HUES48 (cell line): Measurements from ENCODE around the gene ADGRG6.
"Not testable (repeated sequence)": the region's sequence is repeated elsewhere in the genome, so short reads cannot be mapped to it uniquely, and the experiment has no call there.

ENCODE experiments used
- H3K27ac ChIP-seq: one replicate; pipeline ENCODE4 v1.7.0; 2013; ENCODE audit warnings: low read depth, low read length, inconsistent platforms
- H3K27me3 ChIP-seq: 2 replicates; pipeline ENCODE4 v1.6.1; 2013; ENCODE audit warnings: mild to moderate bottlenecking, low read length; ENCODE audit not compliant: control insufficient read depth, insufficient read depth
- H3K36me3 ChIP-seq: 2 replicates; pipeline ENCODE4 v1.6.1; 2013; ENCODE audit warnings: low read length; ENCODE audit not compliant: control insufficient read depth, insufficient read depth
- H3K4me1 ChIP-seq: 2 replicates; pipeline ENCODE4 v1.6.1; 2013; ENCODE audit warnings: mild to moderate bottlenecking, low read length; ENCODE audit not compliant: control insufficient read depth, insufficient read depth
- H3K4me3 ChIP-seq: 2 replicates; pipeline ENCODE4 v1.5.1; 2013; ENCODE audit warnings: mild to moderate bottlenecking, low read depth, low read length
- H3K9ac ChIP-seq: 2 replicates; pipeline ENCODE4 v1.6.1; 2013; ENCODE audit warnings: mild to moderate bottlenecking, low read depth, low read length, moderate library complexity
- H3K9me3 ChIP-seq: 2 replicates; pipeline ENCODE4 v1.6.1; 2013; ENCODE audit warnings: low read length; ENCODE audit not compliant: control insufficient read depth, insufficient read depth

Gene ADGRG6

DNA sequence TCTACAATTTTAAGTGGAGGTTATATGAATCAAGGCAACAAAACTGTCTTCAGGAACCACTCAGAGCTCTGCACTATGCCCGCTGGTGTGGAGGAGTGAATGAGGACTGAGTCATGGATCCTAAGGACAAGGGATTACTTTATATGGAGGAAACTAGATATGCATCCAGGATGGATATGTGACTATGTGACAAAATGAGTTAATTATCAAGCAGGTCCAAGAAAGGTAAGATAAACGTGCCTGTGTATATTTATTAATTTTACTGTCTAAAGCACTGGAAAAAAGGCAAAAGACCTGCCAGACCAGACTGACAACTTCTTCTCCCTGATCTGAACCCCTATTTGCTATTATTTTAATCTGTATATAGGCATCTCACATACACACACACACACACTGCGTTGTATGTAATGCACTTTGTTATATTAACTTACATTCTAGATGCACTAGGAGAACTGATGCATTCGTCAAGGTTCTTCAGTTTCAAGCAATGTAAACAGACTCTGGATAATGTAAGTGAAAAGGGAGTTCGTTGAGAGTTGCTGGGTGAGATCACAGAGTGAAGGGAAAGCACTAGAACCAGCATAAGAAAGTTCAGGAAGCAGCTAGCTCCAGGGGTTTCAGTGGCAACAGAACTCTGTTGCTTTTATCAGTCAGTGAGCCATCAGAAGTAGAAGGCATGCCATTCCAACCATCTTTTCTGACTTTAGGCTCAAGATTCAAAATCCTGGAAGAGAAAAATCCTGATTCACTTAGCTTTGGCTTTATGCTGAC lies 26.4 kb upstream of the ADGRG6 start:
- H3K27ac ChIP-seq: no peak overlapping the region
- no peaks in the 10 kb centered on the region for H3K27me3 ChIP-seq
- H3K36me3 ChIP-seq: no peaks in the 10 kb centered on the region
- H3K9ac ChIP-seq: no peak overlapping the region
- no peak overlapping the region for H3K4me3 ChIP-seq
- no peaks in the 10 kb centered on the region for H3K9me3 ChIP-seq
- H3K4me1 ChIP-seq: peaks cover 14% of the 10 kb centered on the region

DNA sequence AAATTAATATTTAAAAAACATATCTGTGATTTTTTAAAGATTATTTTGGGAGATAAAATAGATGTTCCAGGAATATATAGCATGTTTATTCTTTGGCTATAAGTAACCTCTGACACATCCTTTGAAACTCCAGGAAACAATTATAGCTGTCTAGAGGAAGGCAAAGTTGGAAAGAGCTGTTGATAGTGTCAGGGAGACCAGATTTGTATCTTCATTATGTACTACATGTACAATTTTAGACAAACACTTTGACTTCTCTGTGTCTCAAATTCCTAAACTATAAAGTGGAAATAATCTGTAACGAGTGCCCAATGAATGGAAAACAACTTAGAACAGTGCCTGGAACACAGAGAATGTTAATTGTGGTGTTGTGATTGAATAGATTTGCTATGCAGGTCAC lies 25.6 kb upstream of the ADGRG6 start:
- no peaks in the 10 kb centered on the region for H3K27me3 ChIP-seq
- H3K9me3 ChIP-seq: no peaks in the 10 kb centered on the region
- H3K27ac ChIP-seq: no peak overlapping the region
- H3K4me1 ChIP-seq: peaks cover 14% of the 10 kb centered on the region
- H3K36me3 ChIP-seq: no peaks in the 10 kb centered on the region
- H3K9ac ChIP-seq: no peak overlapping the region
- H3K4me3 ChIP-seq: no peak overlapping the region

DNA sequence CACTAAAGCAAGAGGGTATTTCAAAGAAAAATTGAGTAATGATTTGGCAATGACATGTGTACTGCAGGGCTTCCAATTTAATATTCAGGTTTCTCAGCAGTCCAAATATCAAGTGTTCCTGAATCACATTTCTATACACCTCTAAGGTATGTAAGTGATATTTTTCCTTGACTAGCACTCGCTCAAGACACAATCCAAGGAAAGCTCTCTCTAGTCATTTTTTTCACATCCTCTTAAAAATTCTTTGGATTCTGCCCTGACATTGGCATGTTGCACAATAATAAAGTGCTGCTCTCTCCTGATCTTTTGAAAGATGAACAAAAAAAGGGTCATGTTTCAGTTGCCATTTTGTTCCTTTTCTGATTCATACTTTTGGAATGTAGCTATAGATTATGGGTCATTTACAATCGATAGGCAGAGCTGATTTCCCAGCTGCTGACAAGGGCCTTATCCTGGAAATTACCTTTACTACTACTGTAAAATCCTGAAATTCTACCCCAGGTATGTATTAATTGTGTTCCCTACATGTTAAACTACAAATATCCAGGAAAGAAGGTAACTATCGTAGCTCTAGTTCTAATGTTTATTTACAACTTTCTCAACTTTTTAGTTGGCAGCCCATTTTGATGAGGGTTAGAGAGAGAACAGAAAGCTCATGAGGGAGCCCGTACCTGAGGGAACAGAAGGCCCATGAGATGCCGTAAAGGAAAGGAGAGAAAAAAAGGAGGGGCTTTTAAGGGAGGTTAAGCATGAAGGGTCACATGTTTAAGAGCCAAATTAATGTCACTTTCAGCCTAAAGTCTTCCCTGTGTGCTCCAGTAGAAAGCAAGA lies 22.2 kb upstream of the ADGRG6 start:
- Histone ChIP-seq H3K9ac (no peak overlapping the region), H3K36me3 (no peaks in the 10 kb centered on the region), H3K27ac (no peak overlapping the region), H3K27me3 (no peaks in the 10 kb centered on the region), H3K9me3 (no peaks in the 10 kb centered on the region), H3K4me3 (no peak overlapping the region), H3K4me1 (peaks cover 14% of the 10 kb centered on the region)

DNA sequence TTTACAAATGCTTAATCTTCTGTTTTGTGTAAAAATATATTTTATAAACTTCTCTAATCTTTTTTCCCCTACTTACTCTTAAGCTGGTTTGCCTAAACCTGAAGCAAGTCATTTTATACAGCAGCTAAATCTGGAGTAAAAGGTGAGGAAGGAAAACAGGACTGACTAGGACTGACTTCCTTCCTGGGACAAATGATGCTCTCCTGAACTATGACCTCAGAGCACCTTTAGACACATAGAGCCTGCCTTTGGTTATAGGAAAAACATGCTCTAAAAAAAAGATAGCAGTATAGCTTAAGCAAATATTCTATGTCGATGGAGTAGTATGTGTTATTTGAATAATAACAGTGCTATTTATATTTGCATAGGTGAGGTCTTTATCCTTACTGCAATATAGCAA lies 21.5 kb upstream of the ADGRG6 start:
- H3K9me3 ChIP-seq: no peaks in the 10 kb centered on the region
- no peaks in the 10 kb centered on the region for H3K36me3 ChIP-seq
- H3K4me1 ChIP-seq: peaks cover 14% of the 10 kb centered on the region
- no peak overlapping the region for H3K4me3 ChIP-seq
- H3K27ac ChIP-seq: no peak overlapping the region
- H3K27me3 ChIP-seq: no peaks in the 10 kb centered on the region
- no peak overlapping the region for H3K9ac ChIP-seq

DNA sequence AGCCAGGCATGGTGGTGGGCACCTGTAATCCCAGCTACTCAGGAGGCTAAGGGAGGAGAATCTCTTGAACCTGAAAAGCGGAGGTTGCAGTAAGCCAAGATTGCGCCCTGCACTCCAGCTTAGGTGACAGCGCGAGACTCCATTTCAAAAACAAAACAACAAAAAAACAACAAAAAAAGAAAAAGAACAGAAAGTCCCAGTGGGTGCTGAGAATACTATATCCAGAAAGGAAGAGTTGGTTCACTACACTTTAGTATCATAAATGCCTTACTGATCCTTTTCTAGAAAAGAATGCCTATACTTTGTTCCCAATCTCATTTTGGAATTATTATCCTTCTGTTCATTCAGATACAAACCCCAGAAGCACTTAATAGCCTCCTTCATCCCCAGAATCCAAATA lies 20.9 kb upstream of the ADGRG6 start:
- Histone ChIP-seq H3K36me3 (no peaks in the 10 kb centered on the region), H3K9ac (no peak overlapping the region), H3K27me3 (no peaks in the 10 kb centered on the region), H3K27ac (no peak overlapping the region), H3K4me1 (peaks cover 8% of the 10 kb centered on the region; the same call in 1 of the 2 replicates), H3K9me3 (no peaks in the 10 kb centered on the region), H3K4me3 (no peak overlapping the region)

DNA sequence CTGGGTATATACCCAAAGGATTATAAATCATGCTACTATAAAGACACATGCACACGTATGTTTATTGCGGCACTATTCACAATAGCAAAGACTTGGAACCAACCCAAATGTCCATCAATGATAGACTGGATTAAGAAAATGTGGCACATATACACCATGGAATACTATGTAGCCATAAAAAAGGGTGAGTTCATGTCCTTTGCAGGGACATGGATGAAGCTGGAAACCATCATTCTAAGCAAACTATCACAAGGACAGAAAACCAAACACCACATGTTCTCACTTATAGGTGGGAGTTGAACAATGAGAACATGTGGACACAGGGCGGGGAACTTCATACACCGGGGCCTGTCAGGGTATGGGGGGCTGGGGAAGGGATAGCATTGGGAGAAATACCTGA lies 18.7 kb upstream of the ADGRG6 start:
- H3K4me3 ChIP-seq, H3K36me3 ChIP-seq, H3K27ac ChIP-seq, H3K27me3 ChIP-seq, H3K9me3 ChIP-seq, H3K4me1 ChIP-seq, H3K9ac ChIP-seq: not testable (repeated sequence)

DNA sequence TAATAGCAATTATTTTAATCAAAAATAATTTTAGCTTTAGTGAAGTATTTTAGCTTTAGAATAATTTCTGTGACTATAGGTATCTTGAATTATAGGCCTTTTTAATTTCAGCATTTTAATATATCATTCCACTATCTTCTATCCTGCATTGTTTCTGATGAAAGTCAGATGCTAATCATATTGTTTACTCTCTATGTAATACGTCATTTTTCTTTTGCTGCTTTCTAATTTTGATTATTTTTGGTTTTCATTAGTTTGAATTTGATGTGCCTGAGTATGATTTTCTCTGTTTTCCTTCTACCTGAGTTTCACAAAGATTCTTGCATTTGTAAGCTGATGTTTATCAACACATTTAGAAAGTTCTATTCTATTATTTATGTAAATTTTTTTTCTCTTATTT lies 17.4 kb upstream of the ADGRG6 start:
- Histone ChIP-seq H3K4me3 (no peak overlapping the region), H3K9ac (no peak overlapping the region), H3K4me1 (peaks cover 4% of the 10 kb centered on the region; the same call in 1 of the 2 replicates), H3K9me3 (no peaks in the 10 kb centered on the region), H3K27me3 (no peaks in the 10 kb centered on the region), H3K36me3 (no peaks in the 10 kb centered on the region), H3K27ac (no peak overlapping the region)

DNA sequence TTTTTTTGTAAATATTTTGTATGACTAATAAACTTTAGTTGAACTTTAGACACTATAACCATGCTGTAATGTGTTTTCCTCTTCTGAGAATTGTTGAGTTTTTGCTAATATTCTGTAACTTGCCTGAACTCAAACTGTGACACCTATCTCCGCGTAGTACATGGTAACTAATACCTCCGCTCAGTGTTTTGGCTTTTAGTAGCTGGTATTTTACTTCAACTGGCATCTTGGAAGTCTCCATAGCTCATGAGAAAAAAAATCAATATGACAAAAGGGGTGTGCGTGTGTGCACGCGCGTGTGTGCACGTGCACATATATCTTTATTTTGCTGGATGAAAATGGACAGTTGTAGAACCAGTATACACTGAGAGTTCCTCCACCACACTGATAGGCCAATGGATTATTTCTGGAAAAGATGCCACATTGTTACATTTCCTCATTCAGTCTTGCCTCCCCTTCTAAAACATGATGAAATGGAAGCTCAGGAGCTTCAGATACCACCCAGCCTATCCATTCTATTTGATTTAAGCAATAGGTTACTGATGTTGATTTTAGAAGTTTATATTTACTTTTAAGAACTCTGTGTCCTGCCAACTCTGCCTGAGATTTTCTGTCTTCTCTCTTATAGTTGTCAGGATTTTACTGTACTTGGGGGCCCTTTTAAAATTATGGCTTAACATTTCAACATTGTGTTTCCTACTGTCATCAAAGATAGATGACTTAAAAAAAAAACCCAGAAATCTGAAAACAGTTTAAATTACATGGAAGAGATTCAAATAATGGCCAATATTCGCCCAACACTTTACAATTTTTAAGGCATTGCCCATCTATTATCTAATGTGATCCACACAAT lies 16.3 kb upstream of the ADGRG6 start:
- H3K9me3 ChIP-seq: no peaks in the 10 kb centered on the region
- H3K4me3 ChIP-seq: no peak overlapping the region
- H3K36me3 ChIP-seq: no peaks in the 10 kb centered on the region
- no peak overlapping the region for H3K9ac ChIP-seq
- H3K4me1 ChIP-seq: no peaks in the 10 kb centered on the region
- H3K27me3 ChIP-seq: no peaks in the 10 kb centered on the region
- no peak overlapping the region for H3K27ac ChIP-seq

DNA sequence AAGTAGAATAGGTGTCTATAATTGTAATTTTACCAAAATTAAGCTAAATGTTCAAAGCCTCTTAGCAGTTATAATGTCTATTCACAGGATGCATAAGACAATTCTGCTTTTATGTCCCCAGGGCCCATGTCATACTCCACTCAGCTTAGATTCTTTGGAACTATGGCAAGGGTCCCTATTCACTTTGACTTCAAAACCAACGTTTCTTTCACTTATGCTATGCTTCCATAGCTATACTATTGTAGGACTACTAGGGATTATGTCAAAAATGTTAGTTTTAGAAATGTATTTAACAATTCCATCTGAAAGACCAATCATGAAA lies 15.8 kb upstream of the ADGRG6 start:
- Histone ChIP-seq H3K9me3 (no peaks in the 10 kb centered on the region), H3K4me1 (no peaks in the 10 kb centered on the region), H3K36me3 (no peaks in the 10 kb centered on the region), H3K27ac (no peak overlapping the region), H3K9ac (no peak overlapping the region), H3K27me3 (no peaks in the 10 kb centered on the region), H3K4me3 (no peak overlapping the region)

DNA sequence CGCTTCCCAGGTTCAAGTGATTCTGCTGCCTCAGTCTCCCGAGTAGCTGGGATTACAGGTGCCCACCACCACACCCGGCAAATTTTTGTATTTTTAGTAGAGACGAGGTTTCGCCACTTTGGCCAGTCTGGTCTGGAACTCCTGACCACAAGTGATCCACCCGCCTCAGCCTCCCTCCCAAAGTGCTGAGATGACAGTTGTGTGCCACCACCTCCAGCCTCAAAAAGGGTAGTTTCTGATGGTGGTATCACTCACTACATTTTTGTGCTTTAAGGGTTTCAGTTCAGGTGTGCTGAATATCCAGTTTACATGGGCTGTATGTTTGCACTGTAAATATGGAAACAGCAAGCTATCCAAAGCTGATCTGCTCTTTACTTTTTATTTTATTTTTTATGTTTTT lies 12.1 kb upstream of the ADGRG6 start:
- no peaks in the 10 kb centered on the region for H3K9me3 ChIP-seq
- H3K4me1 ChIP-seq: no peaks in the 10 kb centered on the region
- H3K9ac ChIP-seq: no peak overlapping the region
- no peaks in the 10 kb centered on the region for H3K27me3 ChIP-seq
- H3K36me3 ChIP-seq: no peaks in the 10 kb centered on the region
- H3K27ac ChIP-seq: no peak overlapping the region
- no peak overlapping the region for H3K4me3 ChIP-seq

DNA sequence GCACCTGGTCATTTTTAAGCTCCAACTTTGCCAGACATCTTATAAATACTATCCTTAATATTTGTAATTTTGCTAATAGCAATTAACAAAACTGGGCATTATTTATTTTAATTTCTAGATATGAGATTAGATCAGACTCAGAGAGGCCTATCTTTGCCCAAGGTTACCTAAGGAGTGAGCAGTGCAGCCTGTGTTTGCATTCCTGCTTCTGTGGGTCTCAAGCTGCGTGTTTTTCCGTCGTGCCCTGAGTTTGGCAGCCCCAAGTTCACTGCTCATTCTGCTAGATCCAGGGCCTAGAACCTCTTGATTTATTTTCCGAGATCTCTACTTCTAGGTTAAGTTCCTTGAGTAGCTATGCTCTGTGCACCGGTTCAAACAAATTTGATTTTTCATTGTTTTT lies 11.0 kb upstream of the ADGRG6 start:
- Histone ChIP-seq H3K4me1 (no peaks in the 10 kb centered on the region), H3K4me3 (no peak overlapping the region), H3K27ac (no peak overlapping the region), H3K9me3 (no peaks in the 10 kb centered on the region), H3K9ac (no peak overlapping the region), H3K36me3 (no peaks in the 10 kb centered on the region), H3K27me3 (no peaks in the 10 kb centered on the region)
